ENCODE measurements around the gene LRRC8A. TPM values are rescaled to one million over a fixed set of nuclear protein-coding genes. Genes with fewer than 3 reads are reported as not detected.

LRRC8A gene
- total RNA-seq, 1 donor from 2014 or later: 45.5 TPM

DNA sequence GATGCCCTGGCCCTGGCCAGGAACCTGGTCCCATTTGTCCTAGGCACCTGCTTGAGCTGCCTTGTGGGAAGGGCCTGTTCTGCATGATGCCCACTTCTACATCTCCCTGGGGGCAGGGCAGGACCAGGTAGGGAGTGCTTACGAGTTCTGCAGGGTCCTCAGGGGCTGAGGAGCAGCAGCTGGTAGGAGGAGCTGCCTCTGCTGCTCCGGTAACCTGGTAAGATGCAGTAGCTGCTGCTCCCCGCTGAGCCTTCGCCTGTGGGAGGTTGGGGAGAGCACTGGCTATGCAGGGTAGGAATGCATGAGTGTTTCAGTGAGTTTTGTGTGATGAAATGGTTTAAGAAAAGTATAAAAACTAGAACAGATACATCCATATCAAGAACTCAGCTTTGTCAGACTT lies 13.6 kb downstream of the LRRC8A start:
- intact Hi-C loops (cut with DNase I): no loop called here
- Histone ChIP-seq H3K27me3 (ENCODE audit: low read depth) (no peaks in the 10 kb centered on the region), H3K4me3 (no peak overlapping the region), H3K4me1 (peaks cover 68% of the 10 kb centered on the region), H3K9me3 (no peaks in the 10 kb centered on the region), H3K36me3 (peaks cover 75% of the 10 kb centered on the region), H3K27ac (peak overlapping the region; percentile 36)
- DNase-seq (no peak), ATAC-seq (no peak)
- TF ChIP-seq CTCF (IDR thresholded peaks at IDR 0.05): no peak

DNA sequence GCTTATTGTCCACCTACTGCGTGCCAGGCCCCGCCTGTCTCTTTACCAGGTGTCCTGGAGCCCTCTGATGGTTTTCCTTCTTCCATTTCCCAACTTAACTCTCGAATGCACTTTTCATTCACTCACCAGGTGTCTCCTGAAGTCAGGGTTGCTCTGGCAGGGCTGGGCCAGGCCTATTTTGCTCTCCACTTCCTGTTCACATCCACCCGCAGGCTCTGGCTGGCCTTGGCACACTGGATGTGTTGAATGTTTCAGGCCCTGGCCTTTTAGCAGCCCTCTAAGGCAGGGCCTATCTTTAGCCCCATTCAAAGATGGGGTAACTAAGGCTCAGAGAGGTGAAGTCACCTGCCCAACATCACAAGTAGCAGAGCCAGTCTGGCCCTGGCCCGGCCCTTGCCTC lies 16.4 kb downstream of the LRRC8A start:
- no peak for ATAC-seq
- peak overlapping the region; percentile 61 for H3K27ac ChIP-seq
- no peaks in the 10 kb centered on the region for H3K27me3 ChIP-seq (ENCODE audit: low read depth)
- peaks cover 58% of the 10 kb centered on the region for H3K36me3 ChIP-seq
- TF ChIP-seq CTCF (IDR thresholded peaks at IDR 0.05): no peak
- intact Hi-C loops (cut with DNase I): no loop called here
- peaks cover 55% of the 10 kb centered on the region for H3K4me1 ChIP-seq
- H3K9me3 ChIP-seq: no peaks in the 10 kb centered on the region
- H3K4me3 ChIP-seq: no peak overlapping the region
- DNase-seq: no peak

- H3K9me3 ChIP-seq: no peaks in the 10 kb centered on the region
- DNase-seq (no peak), ATAC-seq (no peak)
- H3K36me3 ChIP-seq: peaks cover 52% of the 10 kb centered on the region
- no peak overlapping the region for H3K4me3 ChIP-seq
- H3K27ac ChIP-seq: peak overlapping the region; percentile 61
- intact Hi-C loops (cut with DNase I): no loop called here
- H3K4me1 ChIP-seq: peaks cover 51% of the 10 kb centered on the region
- H3K27me3 ChIP-seq (ENCODE audit: low read depth): no peaks in the 10 kb centered on the region
- TF ChIP-seq CTCF (IDR thresholded peaks at IDR 0.05): no peak
Measured at GRCh38 chr9:128898845-128899565, 17.1 kb downstream of the LRRC8A start.

- Histone ChIP-seq H3K36me3 (peaks cover 45% of the 10 kb centered on the region), H3K4me3 (no peak overlapping the region), H3K27ac (peak overlapping the region; percentile 61), H3K27me3 (ENCODE audit: low read depth) (no peaks in the 10 kb centered on the region), H3K9me3 (no peaks in the 10 kb centered on the region), H3K4me1 (peaks cover 56% of the 10 kb centered on the region)
- DNase-seq: no peak
- intact Hi-C loops (cut with DNase I): no loop called here
- ATAC-seq: peak; percentile 19 to 43
- no peak for TF ChIP-seq CTCF (IDR thresholded peaks at IDR 0.05)
Measured at GRCh38 chr9:128899566-128900322, 17.8 kb downstream of the LRRC8A start.

GRCh38 chr9:128901379-128901778 lies 19.4 kb downstream of the LRRC8A start:
- Histone ChIP-seq H3K36me3 (peaks cover 29% of the 10 kb centered on the region), H3K4me3 (no peak overlapping the region), H3K27ac (peak overlapping the region; percentile 75), H3K9me3 (no peaks in the 10 kb centered on the region), H3K4me1 (peaks cover 56% of the 10 kb centered on the region), H3K27me3 (ENCODE audit: low read depth) (no peaks in the 10 kb centered on the region)
- no peak for DNase-seq
- TF ChIP-seq CTCF (IDR thresholded peaks at IDR 0.05): no peak
- no peak for ATAC-seq
- intact Hi-C loops (cut with DNase I): no loop called here

Measured in lower lobe of right lung (tissue), 2 donors.